ENCODE data around the gene BCL2.

BCL2 gene

GRCh38 chr18:63326011-63326410, 6.4 kb upstream of the BCL2 start:
- DNase-seq, result no peak

- no peak for DNase-seq
Observed at GRCh38 chr18:63325086-63325686, 5.6 kb upstream of the BCL2 start.

- peak; percentile 72 to 89 (median 75) for DNase-seq
Observed at GRCh38 chr18:63322908-63323634, 3.5 kb upstream of the BCL2 start.

GRCh38 chr18:63322206-63322605, 2.6 kb upstream of the BCL2 start:
- DNase-seq, result peak; percentile 30 to 79 (median 53)

GRCh38 chr18:63321291-63321690, 1.7 kb upstream of the BCL2 start:
- no peak for DNase-seq

- DNase-seq, result no peak
Observed at GRCh38 chr18:63320975-63321265, 1.4 kb upstream of the BCL2 start.

- DNase-seq, result peak; percentile 84 to 93 (median 92)
Observed at GRCh38 chr18:63320123-63320974, 780 bp upstream of the BCL2 start.

- DNase-seq, result no peak
Observed at GRCh38 chr18:63318889-63319382, 633 bp downstream of the BCL2 start.

GRCh38 chr18:63317982-63318888, 1.3 kb downstream of the BCL2 start:
- DNase-seq, result peak; percentile 59 to 80 (median 72)

GRCh38 chr18:63317556-63317946, 2.0 kb downstream of the BCL2 start:
- DNase-seq, result no peak

- DNase-seq, result peak in 2 of 4 experiments; percentile 34 to 39
Observed at GRCh38 chr18:63316612-63317555, 2.7 kb downstream of the BCL2 start.

- no peak for DNase-seq
Observed at GRCh38 chr18:63315876-63316275, 3.7 kb downstream of the BCL2 start.

GRCh38 chr18:63315131-63315662, 4.4 kb downstream of the BCL2 start:
- no peak for DNase-seq

- no peak for DNase-seq
Observed at GRCh38 chr18:63314062-63314790, 5.3 kb downstream of the BCL2 start.

- DNase-seq, result no peak
Observed at GRCh38 chr18:63313396-63313917, 6.1 kb downstream of the BCL2 start.

GRCh38 chr18:63312737-63313395, 6.7 kb downstream of the BCL2 start:
- DNase-seq, result no peak

GRCh38 chr18:63312019-63312409, 7.6 kb downstream of the BCL2 start:
- DNase-seq, result no peak

GRCh38 chr18:63311118-63312018, 8.2 kb downstream of the BCL2 start:
- peak in 3 of 4 experiments; percentile 18 to 57 (median 45) for DNase-seq

All from suppressor macrophage (primary cell).